HPDE6-E6E7 (cell line): Measurements from ENCODE around the gene BPIFB2.

Experiments used
- DNase-seq: peaks from one replicate; pipeline ENCODE4 v3.0.0; 2011; ENCODE audit warnings: missing footprints; ENCODE audit errors: extremely low spot score

The BPIFB2 gene

GRCh38 chr20:33005908-33006775, 1.4 kb upstream of the BPIFB2 start:
- DNase-seq = no peak

- no peak for DNase-seq
Observed at GRCh38 chr20:33006776-33007375, 628 bp upstream of the BPIFB2 start.

GRCh38 chr20:33008336-33009213, 1.1 kb downstream of the BPIFB2 start:
- no peak for DNase-seq

GRCh38 chr20:33009214-33010132, 2.0 kb downstream of the BPIFB2 start:
- DNase-seq = no peak

GRCh38 chr20:33010133-33010504, 2.6 kb downstream of the BPIFB2 start:
- DNase-seq = no peak

- no peak for DNase-seq
Observed at GRCh38 chr20:33010674-33011449, 3.4 kb downstream of the BPIFB2 start.

GRCh38 chr20:33012327-33013189, 5.1 kb downstream of the BPIFB2 start:
- DNase-seq = no peak

GRCh38 chr20:33013701-33014326, 6.3 kb downstream of the BPIFB2 start:
- DNase-seq = no peak

- no peak for DNase-seq
Observed at GRCh38 chr20:33014336-33015113, 7.0 kb downstream of the BPIFB2 start.

- DNase-seq = no peak
Observed at GRCh38 chr20:33015114-33015484, 7.6 kb downstream of the BPIFB2 start.

- DNase-seq = no peak
Observed at GRCh38 chr20:33015700-33016580, 8.4 kb downstream of the BPIFB2 start.

- no peak for DNase-seq
Observed at GRCh38 chr20:33016581-33017109, 9.1 kb downstream of the BPIFB2 start.

- no peak for DNase-seq
Observed at GRCh38 chr20:33017542-33017941, 10.0 kb downstream of the BPIFB2 start.

GRCh38 chr20:33018169-33018931, 10.8 kb downstream of the BPIFB2 start:
- DNase-seq = no peak

- DNase-seq = no peak
Observed at GRCh38 chr20:33019465-33020277, 12.2 kb downstream of the BPIFB2 start.
